ENCODE measurements around the gene SCART1. TPM values are rescaled to one million over a fixed set of nuclear protein-coding genes. Genes with fewer than 3 reads are reported as not detected.
"Not testable (repeated sequence)": the region's sequence is repeated elsewhere in the genome, so short reads cannot be mapped to it uniquely, and the experiment has no call there.

Gene SCART1
- total RNA-seq = 1 to 10 TPM; 3.3 to 3.9 TPM

DNA sequence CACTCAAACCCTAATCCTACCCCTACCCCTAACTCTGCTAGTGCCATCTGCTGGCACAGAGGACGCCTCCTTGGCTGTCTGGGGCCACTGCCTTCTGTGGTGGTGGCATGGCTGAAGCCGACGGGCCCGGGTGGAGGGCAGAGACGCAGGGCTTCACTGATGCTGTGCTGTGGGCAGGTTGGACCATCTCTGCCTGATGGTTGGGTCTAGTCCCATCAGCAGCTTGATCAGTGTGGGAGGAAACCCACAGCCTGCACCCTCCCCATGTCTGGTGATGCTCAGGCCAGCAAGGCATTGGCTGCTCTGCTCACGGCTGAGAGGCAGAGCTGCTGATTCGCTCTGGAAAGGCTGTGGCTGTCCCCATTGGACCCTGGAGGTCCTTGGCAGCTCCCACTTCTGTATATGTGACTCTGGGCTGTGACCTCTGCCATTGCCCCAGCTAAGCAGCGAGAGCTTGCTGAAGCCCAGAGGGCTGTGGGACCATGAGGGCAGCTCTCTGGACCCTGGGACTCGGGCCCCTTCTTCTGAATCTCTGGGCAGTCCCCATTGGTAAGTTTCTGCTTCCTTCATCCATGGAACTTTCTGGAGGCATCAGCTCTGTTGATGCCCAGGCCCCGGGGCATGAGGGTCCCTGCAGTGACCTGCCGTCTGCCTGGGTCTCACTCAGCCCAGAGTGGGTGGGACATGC is at the start of gene SCART1:
Gene SCART1 (plus strand): TSS at position 430 of the 688 bp plus-strand sequence. CDS start 53 bp downstream, at position 483.
- ATAC-seq (replicated peaks in 1 of 2) (peak; percentile 27 to 74), DNase-seq (no peak)
- H3K36me3 Mint-ChIP-seq (ENCODE audit: insufficient read depth in 2 of 2) = peaks cover 3% of the 10 kb centered on the region in 2 donors
- H3K27me3 Mint-ChIP-seq (ENCODE audit: low read depth) = no peaks in the 10 kb centered on the region
- H3K4me3 Mint-ChIP-seq = no peak within 1 kb of the TSS
- no peaks in the 10 kb centered on the region for H3K4me1 Mint-ChIP-seq (ENCODE audit: low read depth)
- H3K27ac Mint-ChIP-seq = no peak within 1 kb of the TSS
- peaks cover 4 to 6% of the 10 kb centered on the region in 2 donors for H3K9me3 Mint-ChIP-seq

DNA sequence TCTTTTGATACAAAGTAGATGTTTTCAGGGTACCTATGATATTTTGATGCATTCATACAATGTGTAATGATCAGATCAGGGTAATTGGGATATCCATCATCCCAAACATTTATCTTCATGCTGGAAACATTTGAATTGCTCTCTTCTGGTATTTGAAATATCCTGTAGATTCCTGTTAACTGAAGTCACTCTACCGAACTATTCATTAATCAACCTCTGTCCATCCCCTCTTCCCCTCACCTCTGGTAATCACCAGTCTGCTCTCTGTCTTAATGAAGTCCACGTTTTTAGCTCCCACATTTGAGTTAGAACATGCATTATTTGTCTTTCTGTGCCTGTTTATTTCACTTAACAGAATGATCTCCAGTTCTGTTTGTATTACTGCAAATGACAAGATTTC is 48.5 kb upstream of the SCART1 start:
- Mint-ChIP-seq H3K4me3 (no peak overlapping the region), H3K27ac (no peak overlapping the region)

DNA sequence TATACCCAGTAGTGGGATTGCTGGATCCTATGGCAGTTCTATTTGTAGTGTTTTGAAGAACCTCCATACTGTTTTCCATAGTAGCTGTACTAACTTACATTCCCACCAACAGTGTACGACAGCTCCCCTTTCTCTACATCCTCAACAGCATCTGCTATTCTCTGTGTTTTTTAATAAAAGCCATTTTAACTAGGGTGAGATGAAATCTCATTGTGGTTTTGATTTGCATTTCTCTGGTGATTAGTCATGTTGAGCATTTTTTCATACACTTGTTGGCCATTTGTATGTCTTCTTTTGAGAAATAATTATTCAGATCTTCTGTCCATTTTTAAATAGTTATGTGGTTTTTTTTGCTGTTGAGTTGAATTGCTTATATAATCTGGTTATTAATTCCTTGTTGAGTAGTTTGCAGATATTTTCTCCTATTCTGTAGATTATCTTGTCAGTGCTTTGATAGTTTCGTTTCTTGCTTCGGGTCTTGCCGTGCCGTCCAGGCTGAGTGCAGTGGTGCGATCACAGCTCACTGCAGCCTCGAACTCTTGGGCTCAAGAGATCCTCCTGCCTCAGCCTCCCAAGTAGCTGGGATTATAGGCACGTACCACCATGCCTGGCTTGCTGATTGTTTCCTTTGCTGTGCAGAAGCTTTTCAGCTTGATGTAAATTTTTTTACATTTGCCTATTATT is 47.8 kb upstream of the SCART1 start:
- peak overlapping the region; percentile 6 for H3K27ac Mint-ChIP-seq
- peaks cover 2 to 5% of the 10 kb centered on the region in 2 donors for H3K9me3 Mint-ChIP-seq
- no peaks in the 10 kb centered on the region for H3K27me3 Mint-ChIP-seq (ENCODE audit: low read depth)
- peaks cover 43% of the 10 kb centered on the region for H3K4me1 Mint-ChIP-seq (ENCODE audit: low read depth)
- H3K36me3 Mint-ChIP-seq (ENCODE audit: insufficient read depth in 2 of 2) = peaks cover 31 to 65% of the 10 kb centered on the region in 2 donors
- H3K4me3 Mint-ChIP-seq = peak overlapping the region in 1 of 2 donors; percentile 18
- DNase-seq = no peak
- peak; percentile 24 to 39 for ATAC-seq (replicated peaks in 1 of 2)

More for the DNA sequence above, 48.5 kb upstream of the SCART1 start:
- Mint-ChIP-seq H3K4me1 (ENCODE audit: low read depth) (peaks cover 50% of the 10 kb centered on the region), H3K36me3 (ENCODE audit: insufficient read depth in 2 of 2) (peaks cover 28 to 61% of the 10 kb centered on the region in 2 donors), H3K9me3 (peaks cover under 1 to 2% of the 10 kb centered on the region in 2 donors), H3K27me3 (ENCODE audit: low read depth) (no peaks in the 10 kb centered on the region)
- no peak for DNase-seq
- ATAC-seq (replicated peaks in 1 of 2) = no peak

DNA sequence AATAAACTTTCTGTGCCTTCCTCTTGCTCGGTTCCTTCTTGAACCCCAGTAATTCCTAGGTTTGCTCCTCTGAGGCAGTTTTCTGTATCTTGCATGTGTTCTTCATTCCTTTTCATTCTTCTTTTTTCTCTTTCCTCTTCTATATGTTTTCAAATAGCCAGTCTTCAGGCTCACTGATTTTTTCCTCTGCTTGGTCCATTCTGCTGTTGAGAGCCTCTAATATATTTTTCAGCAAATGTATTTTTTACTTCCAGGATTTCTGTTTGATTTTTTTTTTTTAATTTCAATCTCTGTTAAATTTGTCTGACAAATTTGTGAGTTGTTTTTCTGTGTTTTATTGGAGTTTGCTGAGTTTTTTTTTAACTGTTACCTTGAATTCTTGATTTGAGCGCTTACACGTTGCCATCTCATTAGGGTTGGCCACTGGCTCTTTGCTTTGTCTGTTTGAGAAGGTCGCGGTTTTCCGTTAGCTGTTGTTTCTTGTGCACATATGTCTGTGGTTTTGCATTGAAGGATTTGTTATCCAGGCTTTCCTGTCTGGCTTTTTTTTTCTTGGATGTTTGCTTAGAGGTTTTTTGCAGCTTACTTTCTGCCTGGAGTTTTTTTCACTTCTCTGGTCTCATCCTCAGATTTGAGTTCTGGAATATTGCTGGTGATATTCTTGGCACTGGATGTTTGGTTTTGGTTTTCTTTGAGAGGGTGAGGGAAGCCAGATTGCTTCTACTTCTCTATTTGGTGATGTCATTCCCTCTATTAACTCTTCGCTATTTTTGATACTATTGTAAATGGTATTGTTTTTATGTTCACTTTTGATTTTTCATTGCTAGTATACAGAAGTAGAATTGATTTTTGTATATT is 42.0 kb upstream of the SCART1 start:
- Mint-ChIP-seq H3K36me3 (ENCODE audit: insufficient read depth in 2 of 2) (peaks cover 50 to 81% of the 10 kb centered on the region in 2 donors), H3K4me3 (no peak overlapping the region), H3K27ac (no peak overlapping the region), H3K4me1 (ENCODE audit: low read depth) (peaks cover 16% of the 10 kb centered on the region), H3K9me3 (peaks cover 9 to 13% of the 10 kb centered on the region in 2 donors), H3K27me3 (ENCODE audit: low read depth) (no peaks in the 10 kb centered on the region)
- no peak for DNase-seq
- no peak for ATAC-seq (replicated peaks in 1 of 2)

GRCh38 chr10:133412381-133412711 is 41.4 kb upstream of the SCART1 start:
- H3K27me3 Mint-ChIP-seq (ENCODE audit: low read depth) = no peaks in the 10 kb centered on the region
- DNase-seq (no peak), ATAC-seq (replicated peaks in 1 of 2) (no peak)
- no peak overlapping the region for H3K4me3 Mint-ChIP-seq
- no peak overlapping the region for H3K27ac Mint-ChIP-seq
- H3K9me3 Mint-ChIP-seq = peaks cover 9 to 13% of the 10 kb centered on the region in 2 donors
- peaks cover 48 to 75% of the 10 kb centered on the region in 2 donors for H3K36me3 Mint-ChIP-seq (ENCODE audit: insufficient read depth in 2 of 2)
- H3K4me1 Mint-ChIP-seq (ENCODE audit: low read depth) = peaks cover 16% of the 10 kb centered on the region

GRCh38 chr10:133414401-133414800 is 39.3 kb upstream of the SCART1 start:
- H3K27me3 Mint-ChIP-seq (ENCODE audit: low read depth); H3K4me1 Mint-ChIP-seq (ENCODE audit: low read depth); ATAC-seq (replicated peaks in 1 of 2); DNase-seq; H3K27ac Mint-ChIP-seq; H3K4me3 Mint-ChIP-seq: not testable (repeated sequence)
- H3K9me3 Mint-ChIP-seq = peaks cover 7 to 13% of the 10 kb centered on the region in 2 donors
- peaks cover 37 to 58% of the 10 kb centered on the region in 2 donors for H3K36me3 Mint-ChIP-seq (ENCODE audit: insufficient read depth in 2 of 2)

DNA sequence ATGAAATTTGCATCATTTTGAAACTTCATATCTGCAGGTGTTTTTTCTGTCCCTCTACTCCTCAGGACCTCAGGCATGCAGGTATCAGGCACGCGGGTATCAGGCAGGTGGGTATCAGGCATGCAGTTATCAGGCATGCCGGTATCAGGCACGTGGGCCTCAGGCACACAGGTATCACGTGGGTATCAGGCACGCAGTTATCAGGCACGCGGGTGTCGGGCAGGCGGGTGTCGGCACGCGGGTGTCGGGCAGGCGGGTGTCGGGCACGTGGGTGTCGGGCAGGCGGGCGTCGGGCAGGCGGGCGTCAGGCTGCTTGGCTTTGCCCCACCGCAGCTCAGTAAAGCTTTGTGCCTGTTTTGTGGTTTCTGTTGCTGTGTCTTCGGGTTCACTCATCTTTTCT is 38.0 kb upstream of the SCART1 start:
- no peak for DNase-seq
- Mint-ChIP-seq H3K4me3 (no peak overlapping the region), H3K4me1 (ENCODE audit: low read depth) (no peaks in the 10 kb centered on the region), H3K27me3 (ENCODE audit: low read depth) (no peaks in the 10 kb centered on the region), H3K9me3 (peaks cover 7 to 11% of the 10 kb centered on the region in 2 donors), H3K36me3 (ENCODE audit: insufficient read depth in 2 of 2) (peaks cover 30 to 49% of the 10 kb centered on the region in 2 donors), H3K27ac (no peak overlapping the region)
- no peak for ATAC-seq (replicated peaks in 1 of 2)

- no peak for DNase-seq
- no peak for ATAC-seq (replicated peaks in 1 of 2)
- no peaks in the 10 kb centered on the region for H3K27me3 Mint-ChIP-seq (ENCODE audit: low read depth)
- H3K27ac Mint-ChIP-seq = no peak overlapping the region
- peaks cover 10 to 23% of the 10 kb centered on the region in 2 donors for H3K36me3 Mint-ChIP-seq (ENCODE audit: insufficient read depth in 2 of 2)
- no peak overlapping the region for H3K4me3 Mint-ChIP-seq
- H3K9me3 Mint-ChIP-seq = no peaks in the 10 kb centered on the region
- no peaks in the 10 kb centered on the region for H3K4me1 Mint-ChIP-seq (ENCODE audit: low read depth)
These were observed 35.3 kb upstream of the SCART1 start for GRCh38 chr10:133418289-133418993.

GRCh38 chr10:133419211-133419950 is 34.4 kb upstream of the SCART1 start:
- Mint-ChIP-seq H3K27me3 (ENCODE audit: low read depth) (no peaks in the 10 kb centered on the region), H3K4me1 (ENCODE audit: low read depth) (no peaks in the 10 kb centered on the region), H3K4me3 (no peak overlapping the region), H3K27ac (no peak overlapping the region), H3K36me3 (ENCODE audit: insufficient read depth in 2 of 2) (peaks cover 9 to 19% of the 10 kb centered on the region in 2 donors), H3K9me3 (no peaks in the 10 kb centered on the region)
- ATAC-seq (replicated peaks in 1 of 2) (no peak), DNase-seq (no peak)

DNA sequence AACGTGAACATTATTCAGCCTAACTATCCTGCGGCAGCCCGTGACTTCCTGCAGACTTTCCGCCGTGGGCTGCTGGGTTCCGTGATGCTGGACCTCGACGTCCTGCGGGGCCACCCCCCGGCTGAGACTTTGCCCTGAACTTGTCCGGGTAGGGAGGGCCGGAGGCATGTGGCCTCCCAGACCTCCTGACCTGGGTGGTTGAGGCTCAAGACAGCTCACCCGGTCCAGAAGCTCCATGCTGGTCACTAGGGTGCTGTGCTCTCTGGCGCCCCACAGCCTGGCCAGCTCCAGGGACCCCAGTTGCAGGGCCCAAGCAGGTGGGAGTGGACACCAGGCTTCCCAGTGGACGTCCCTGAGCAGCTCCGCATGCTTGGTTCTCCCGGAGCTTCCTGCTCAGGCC is 33.7 kb upstream of the SCART1 start:
- H3K4me3 Mint-ChIP-seq = no peak overlapping the region
- no peak for DNase-seq
- H3K4me1 Mint-ChIP-seq (ENCODE audit: low read depth) = no peaks in the 10 kb centered on the region
- no peak overlapping the region for H3K27ac Mint-ChIP-seq
- no peaks in the 10 kb centered on the region for H3K27me3 Mint-ChIP-seq (ENCODE audit: low read depth)
- peaks cover 9 to 13% of the 10 kb centered on the region in 2 donors for H3K36me3 Mint-ChIP-seq (ENCODE audit: insufficient read depth in 2 of 2)
- no peaks in the 10 kb centered on the region for H3K9me3 Mint-ChIP-seq
- ATAC-seq (replicated peaks in 1 of 2) = no peak

GRCh38 chr10:133420579-133420978 is 33.2 kb upstream of the SCART1 start:
- Mint-ChIP-seq H3K4me1 (ENCODE audit: low read depth) (no peaks in the 10 kb centered on the region), H3K4me3 (no peak overlapping the region), H3K36me3 (ENCODE audit: insufficient read depth in 2 of 2) (peaks cover 4 to 7% of the 10 kb centered on the region in 2 donors), H3K9me3 (no peaks in the 10 kb centered on the region), H3K27me3 (ENCODE audit: low read depth) (no peaks in the 10 kb centered on the region), H3K27ac (no peak overlapping the region)
- DNase-seq (no peak), ATAC-seq (replicated peaks in 1 of 2) (no peak)

Data from activated T-cell treated with anti-CD3 and anti-CD28 coated beads, Interleukin-2, amount 50 U/mL, for 72 hours (primary cell).